Right lobe of liver (tissue), 4 donors: ENCODE results near the gene SLC18A3.

Experiments
- POLR2A ChIP-seq: fragments of 450-650 bp; IDR thresholded peaks from one replicate; pipeline ENCODE4 v1.6.1; 2017; ENCODE audit warnings: antibody characterized with exemption, mild to moderate bottlenecking
- TF ChIP-seq, protein P1 (sequence below), 4 donors: fragments of 200-600 bp in 3 of 4; fragments of 450-650 bp in 1 of 4; IDR thresholded peaks; one replicate each; pipeline versions ENCODE4 v1.5.1 to v1.8.0; 2016 to 2022; ENCODE audit warnings: antibody characterized with exemption in 4 of 4, mild to moderate bottlenecking in 2 of 4
- donor health status: DM: no; HTN: no; CAD: no.
- donor health status: DM: no; HTN: no; CAD: no.
- donor health status: DM: no; HTN: yes; CAD: no.

DNA sequence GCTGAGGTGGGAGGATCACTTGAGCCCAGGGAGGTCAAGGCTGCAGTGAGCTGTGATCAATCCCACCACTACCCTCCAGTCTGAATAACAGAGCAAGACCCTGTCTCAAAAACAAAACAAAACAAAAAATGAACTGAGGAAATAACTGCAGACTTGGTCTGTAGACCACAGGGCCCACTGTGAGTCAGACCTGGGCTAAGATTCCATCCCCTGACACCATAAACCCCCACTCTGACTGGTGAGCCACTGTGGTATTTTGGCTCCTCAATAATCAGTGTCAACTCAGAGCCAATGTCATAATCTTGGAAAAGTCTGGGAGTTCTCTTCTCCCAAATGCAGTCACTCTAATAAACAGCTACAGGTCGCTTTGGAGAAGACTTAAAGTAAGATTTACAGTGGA, 47.2 kb upstream of the SLC18A3 start:
- TF ChIP-seq, protein P1, sequence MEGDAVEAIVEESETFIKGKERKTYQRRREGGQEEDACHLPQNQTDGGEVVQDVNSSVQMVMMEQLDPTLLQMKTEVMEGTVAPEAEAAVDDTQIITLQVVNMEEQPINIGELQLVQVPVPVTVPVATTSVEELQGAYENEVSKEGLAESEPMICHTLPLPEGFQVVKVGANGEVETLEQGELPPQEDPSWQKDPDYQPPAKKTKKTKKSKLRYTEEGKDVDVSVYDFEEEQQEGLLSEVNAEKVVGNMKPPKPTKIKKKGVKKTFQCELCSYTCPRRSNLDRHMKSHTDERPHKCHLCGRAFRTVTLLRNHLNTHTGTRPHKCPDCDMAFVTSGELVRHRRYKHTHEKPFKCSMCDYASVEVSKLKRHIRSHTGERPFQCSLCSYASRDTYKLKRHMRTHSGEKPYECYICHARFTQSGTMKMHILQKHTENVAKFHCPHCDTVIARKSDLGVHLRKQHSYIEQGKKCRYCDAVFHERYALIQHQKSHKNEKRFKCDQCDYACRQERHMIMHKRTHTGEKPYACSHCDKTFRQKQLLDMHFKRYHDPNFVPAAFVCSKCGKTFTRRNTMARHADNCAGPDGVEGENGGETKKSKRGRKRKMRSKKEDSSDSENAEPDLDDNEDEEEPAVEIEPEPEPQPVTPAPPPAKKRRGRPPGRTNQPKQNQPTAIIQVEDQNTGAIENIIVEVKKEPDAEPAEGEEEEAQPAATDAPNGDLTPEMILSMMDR (IDR thresholded peaks at IDR 0.05) = no peak
- no peak for TF ChIP-seq POLR2A
